BJ (cell line): ENCODE results near the gene ECHDC3. TPM values are rescaled to one million over a fixed set of nuclear protein-coding genes. Genes with fewer than 3 reads are reported as not detected.

Source experiments
- CTCF ChIA-PET: fragments of 350-600 bp; formaldehyde crosslinking; extraction: SDS; loops from one replicate; lab custom pipeline; 2021; ENCODE audit warnings: antibody characterized with exemption, inconsistent platforms; lab: Yijun Ruan, JAX
- POLR2A ChIA-PET: fragments of 300-600 bp; sonication (Branson Sonifier 250); formaldehyde crosslinking; extraction: SDS; loops from one replicate; lab custom pipeline; 2021; ENCODE audit warnings: antibody characterized with exemption; lab: Charles Lee
- DNase-seq: peaks from one replicate; pipeline ENCODE4 v3.0.0-alpha.2; 2011; ENCODE audit warnings: low read depth
- H3K27me3 ChIP-seq: 2 replicates; pipeline ENCODE4 v1.6.0; 2011; ENCODE audit warnings: low read length; ENCODE audit not compliant: control insufficient read depth, insufficient read depth
- H3K36me3 ChIP-seq: 2 replicates; pipeline ENCODE4 v1.5.1; 2011; ENCODE audit warnings: low read length; ENCODE audit not compliant: control insufficient read depth, insufficient read depth
- H3K4me3 ChIP-seq: 2 replicates; pipeline ENCODE4 v1.5.1; 2011; ENCODE audit warnings: low read depth, mild to moderate bottlenecking, control low read depth, low read length
- polyA plus RNA-seq: library from polyadenylated mRNA; depleted of rRNA; stranded (reverse); fragments of >200 nt; gene quantifications from 2 replicates; pipeline ENCODE4 v1.2.3, GENCODE V29; 2011
- TF ChIP-seq, protein P1 (sequence below): IDR thresholded peaks from 2 replicates; pipeline ENCODE4 v1.5.1; 2011; ENCODE audit warnings: low read depth, mild to moderate bottlenecking, control low read depth, inconsistent platforms, low read length, moderate library complexity; ENCODE audit not compliant: insufficient read depth

The ECHDC3 gene
- polyA plus RNA-seq, 1 experiment = 13.4 TPM

DNA sequence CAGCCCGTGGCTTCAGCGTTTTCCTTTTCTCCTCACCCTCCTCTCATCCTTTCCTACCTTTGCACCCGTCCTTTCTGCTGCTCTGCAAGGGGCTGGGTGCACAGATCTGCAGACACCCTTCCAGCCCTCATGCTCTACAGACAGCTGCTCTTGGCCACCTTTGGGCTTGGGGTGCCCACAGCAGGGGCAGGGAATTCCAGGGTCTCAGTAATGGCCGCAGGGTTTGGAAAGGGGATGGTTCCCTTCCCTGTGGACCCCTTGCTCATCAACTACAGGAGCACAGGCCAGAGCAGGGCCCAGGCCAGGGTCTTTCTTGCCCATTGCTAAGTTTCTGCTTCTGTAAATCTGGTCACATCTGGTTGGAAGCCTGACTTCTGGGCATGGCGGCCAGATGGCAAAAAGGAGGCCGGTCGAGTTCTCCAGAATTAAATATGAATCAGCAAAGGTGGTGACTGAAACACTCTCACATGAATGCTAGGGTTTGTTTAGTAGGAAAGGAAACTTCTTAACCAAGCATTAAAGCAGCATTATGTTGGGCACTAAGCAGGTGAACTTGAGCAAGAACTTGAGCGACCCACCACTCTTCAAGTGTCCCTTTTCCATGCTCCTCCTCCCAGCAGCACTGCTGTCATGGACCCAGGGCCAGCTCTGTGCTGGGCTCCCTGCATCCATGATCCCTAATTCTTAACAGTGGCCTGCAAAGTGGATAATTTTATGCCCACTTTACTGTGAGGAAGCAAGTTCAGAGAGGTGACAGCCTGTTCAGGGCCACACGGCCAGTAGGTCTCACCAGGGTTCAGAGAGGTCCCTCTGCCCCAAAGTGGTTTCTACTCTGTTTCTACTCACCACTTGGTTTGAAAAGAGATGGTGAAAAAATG is 1.5 kb downstream of the ECHDC3 start:
- Histone ChIP-seq H3K27me3 (no peaks in the 10 kb centered on the region), H3K4me3 (no peak overlapping the region), H3K36me3 (no peaks in the 10 kb centered on the region)
- DNase-seq = no peak
- TF ChIP-seq, protein P1, sequence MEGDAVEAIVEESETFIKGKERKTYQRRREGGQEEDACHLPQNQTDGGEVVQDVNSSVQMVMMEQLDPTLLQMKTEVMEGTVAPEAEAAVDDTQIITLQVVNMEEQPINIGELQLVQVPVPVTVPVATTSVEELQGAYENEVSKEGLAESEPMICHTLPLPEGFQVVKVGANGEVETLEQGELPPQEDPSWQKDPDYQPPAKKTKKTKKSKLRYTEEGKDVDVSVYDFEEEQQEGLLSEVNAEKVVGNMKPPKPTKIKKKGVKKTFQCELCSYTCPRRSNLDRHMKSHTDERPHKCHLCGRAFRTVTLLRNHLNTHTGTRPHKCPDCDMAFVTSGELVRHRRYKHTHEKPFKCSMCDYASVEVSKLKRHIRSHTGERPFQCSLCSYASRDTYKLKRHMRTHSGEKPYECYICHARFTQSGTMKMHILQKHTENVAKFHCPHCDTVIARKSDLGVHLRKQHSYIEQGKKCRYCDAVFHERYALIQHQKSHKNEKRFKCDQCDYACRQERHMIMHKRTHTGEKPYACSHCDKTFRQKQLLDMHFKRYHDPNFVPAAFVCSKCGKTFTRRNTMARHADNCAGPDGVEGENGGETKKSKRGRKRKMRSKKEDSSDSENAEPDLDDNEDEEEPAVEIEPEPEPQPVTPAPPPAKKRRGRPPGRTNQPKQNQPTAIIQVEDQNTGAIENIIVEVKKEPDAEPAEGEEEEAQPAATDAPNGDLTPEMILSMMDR = no peak
- CTCF ChIA-PET = interaction anchor here (1.6 kb wide), 1 partner anchor 14 kb away, joined by 6 read pairs; no protein-coding TSS in a partner anchor
- POLR2A ChIA-PET = no interaction called here

DNA sequence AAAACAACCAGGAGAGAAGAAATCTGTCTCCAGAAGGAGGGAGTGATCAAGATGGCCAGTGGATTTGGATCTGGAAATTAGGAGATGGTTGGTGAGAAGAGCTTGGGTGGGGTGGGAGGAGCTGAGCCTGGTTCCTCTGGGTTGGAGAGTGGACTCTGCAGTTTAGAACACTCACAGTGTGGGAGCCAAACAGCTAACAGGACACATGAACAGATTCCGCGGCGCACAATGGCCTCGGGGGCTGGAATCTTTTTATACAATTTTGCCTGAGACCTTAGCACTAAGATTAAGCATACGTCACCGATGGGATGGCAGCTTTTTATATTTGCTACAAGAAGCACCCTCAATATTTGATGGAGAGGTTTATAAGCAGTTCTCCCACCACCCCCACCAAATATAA is 2.9 kb downstream of the ECHDC3 start:
- ChIA-PET CTCF (interaction anchor here (1.6 kb wide), 1 partner anchor 13 kb away, joined by 8 read pairs; no protein-coding TSS in a partner anchor), POLR2A (no interaction called here)
- Histone ChIP-seq H3K4me3 (no peak overlapping the region), H3K36me3 (no peaks in the 10 kb centered on the region), H3K27me3 (no peaks in the 10 kb centered on the region)
- no peak for DNase-seq
- TF ChIP-seq, protein P1 = no peak

DNA sequence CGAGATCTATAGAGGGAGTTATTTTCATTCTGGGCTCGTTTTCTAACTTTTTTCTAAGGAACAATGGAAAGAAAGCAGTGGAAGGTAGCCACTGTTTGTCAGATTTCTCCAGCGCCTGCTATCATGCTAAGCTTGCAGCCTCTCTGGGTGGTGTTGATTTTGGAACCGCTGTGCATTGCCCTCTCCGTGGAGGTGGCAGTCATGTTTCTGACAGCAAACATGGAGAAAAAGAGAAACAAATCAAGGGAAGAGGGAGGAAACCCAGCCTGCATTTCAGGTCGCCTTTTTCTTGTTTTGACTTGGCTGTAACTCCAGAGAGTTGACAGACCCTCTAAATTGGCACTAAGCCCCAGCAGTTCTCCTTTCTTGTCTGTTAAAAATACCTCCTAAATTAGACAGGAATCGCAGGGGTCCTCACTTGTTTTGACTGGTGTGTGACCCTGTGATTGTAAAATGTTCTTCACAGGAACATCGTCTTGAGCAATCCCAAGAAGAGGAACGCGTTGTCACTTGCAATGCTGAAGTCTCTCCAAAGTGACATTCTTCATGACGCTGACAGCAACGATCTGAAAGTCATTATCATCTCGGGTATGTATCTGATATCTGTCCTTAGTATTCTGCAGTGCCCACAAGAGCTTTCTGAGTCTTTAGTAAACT is 4.8 kb downstream of the ECHDC3 start:
- Histone ChIP-seq H3K27me3 (no peaks in the 10 kb centered on the region), H3K36me3 (0 out of 2 replicates have a peak, but pooled peaks cover 2% of the 10 kb centered on the region), H3K4me3 (no peak overlapping the region)
- TF ChIP-seq, protein P1 = no peak
- DNase-seq = no peak
- ChIA-PET POLR2A (no interaction called here), CTCF (interaction anchor here (1.5 to 3.1 kb wide), 3 partner anchors 11 to 226 kb away, joined by 3 to 19 read pairs (median 3); no protein-coding TSS in a partner anchor)

DNA sequence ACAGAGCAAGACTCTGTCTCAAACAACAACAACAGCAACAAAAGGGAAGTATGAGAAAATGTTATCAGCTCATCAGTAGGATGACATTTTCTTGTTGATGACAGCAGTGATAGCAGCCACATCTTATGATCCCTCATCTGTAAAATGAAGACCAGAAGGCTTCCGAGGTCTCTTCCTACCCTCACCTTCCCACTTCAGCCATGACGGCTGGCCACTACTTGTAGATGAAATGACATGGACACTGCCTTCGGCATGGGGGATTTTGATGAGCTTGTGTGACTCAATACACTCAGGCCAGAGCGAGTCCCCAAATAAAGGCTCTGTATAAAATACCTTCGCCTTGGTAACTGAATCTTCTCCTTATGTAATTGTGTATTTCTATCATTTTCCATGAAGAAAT is 6.7 kb downstream of the ECHDC3 start:
- CTCF ChIA-PET = interaction anchor here (3.1 kb wide), 1 partner anchor 9 kb away, joined by 19 read pairs; no protein-coding TSS in a partner anchor
- TF ChIP-seq, protein P1 = no peak

DNA sequence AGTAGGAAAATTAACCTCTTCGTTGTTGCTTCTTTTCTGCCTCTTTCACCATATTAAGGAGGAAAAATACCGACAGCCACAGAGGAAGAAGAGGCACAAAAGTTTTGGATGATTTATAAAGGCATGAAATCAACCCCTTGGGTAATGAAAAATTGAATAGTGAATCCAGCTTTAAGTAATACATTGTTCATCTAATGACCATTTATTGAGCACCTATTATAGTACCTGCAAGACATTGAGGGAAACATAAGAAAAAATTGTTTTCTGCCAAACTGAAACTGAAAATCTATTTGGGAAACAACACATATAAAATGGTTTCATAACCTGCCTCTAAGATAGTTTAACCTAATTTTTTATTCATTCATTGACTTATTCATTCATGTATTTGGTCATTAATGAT is 8.2 kb downstream of the ECHDC3 start:
- Histone ChIP-seq H3K27me3 (no peaks in the 10 kb centered on the region), H3K36me3 (peaks cover 4% of the 10 kb centered on the region), H3K4me3 (no peak overlapping the region)
- CTCF ChIA-PET = no interaction called here
- POLR2A ChIA-PET = no interaction called here
- TF ChIP-seq, protein P1 = no peak
- no peak for DNase-seq

More for the DNA sequence above, 6.7 kb downstream of the ECHDC3 start:
- H3K4me3 ChIP-seq = no peak overlapping the region
- DNase-seq = no peak
- POLR2A ChIA-PET = interaction anchor here (0.5 kb wide), 1 partner anchor 250 kb away, joined by 3 read pairs; no protein-coding TSS in a partner anchor
- no peaks in the 10 kb centered on the region for H3K27me3 ChIP-seq
- 0 out of 2 replicates have a peak, but pooled peaks cover 2% of the 10 kb centered on the region for H3K36me3 ChIP-seq
